GM04504 (cell line): Measurements from ENCODE around the gene ZNF341.

ENCODE experiments used
- DNase-seq: peaks from one replicate; pipeline ENCODE4 v3.0.0-alpha.2; 2012; ENCODE audit warnings: low read depth

ZNF341 gene

DNA sequence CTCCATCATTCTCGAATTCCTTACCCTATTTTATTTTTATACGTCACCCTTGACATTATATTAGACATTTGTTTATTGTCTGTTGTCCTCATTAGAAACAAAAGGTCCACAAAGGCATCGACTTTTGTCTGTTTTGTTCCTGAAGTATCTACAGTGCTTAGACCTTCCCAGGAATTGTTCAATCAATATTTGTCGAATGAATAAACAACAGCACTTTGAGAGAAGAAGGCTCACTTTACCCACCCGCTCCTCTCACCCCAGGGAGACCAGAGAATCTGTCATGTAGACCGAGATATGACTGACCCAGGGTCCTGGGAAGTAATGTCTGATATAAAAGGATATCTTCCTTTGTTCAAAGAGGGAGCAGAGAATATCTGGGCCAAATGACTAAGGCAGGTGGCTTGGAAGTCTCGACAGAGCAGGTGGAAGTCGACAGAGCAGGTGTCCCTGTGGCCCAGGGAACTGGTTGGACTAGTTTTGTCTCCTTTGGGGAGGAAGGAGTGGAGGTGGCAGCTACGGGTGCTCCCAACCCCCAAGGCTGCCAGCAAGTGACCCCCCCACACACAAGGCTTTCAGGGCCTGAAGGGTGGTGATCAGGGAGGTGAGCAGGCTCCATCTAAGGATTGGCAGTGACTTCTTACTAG lies 64.6 kb downstream of the ZNF341 start:
- no peak for DNase-seq

DNA sequence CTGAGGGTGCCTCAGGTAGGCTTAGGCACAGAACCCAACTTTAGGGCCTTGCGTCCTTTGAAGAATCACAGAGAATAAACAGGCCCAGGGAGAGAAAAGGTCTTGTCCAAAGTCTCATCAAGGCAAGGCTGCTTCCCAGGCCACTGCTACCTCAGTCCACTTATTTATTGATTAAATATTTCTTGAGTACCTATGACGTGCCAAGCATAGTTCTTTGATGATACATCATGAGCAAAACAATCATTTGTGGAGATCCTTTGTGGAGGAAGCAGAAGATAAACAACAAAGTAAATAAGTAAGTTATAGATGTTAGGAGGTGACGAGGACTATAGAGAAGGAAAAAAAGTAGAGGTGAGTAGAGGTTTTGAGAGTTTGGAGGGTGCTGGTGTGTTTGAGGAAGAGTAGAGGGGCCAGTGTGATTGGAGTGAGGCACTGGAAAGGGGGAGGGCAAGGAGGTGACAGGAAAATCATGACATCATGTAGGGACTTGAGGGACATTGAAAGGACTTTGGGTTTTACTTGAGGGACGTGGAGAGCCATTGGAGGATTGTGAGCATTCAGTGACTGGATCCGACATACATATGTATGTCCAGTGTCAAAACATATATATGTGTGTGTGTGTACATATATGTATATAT lies 65.2 kb downstream of the ZNF341 start:
- no peak for DNase-seq

DNA sequence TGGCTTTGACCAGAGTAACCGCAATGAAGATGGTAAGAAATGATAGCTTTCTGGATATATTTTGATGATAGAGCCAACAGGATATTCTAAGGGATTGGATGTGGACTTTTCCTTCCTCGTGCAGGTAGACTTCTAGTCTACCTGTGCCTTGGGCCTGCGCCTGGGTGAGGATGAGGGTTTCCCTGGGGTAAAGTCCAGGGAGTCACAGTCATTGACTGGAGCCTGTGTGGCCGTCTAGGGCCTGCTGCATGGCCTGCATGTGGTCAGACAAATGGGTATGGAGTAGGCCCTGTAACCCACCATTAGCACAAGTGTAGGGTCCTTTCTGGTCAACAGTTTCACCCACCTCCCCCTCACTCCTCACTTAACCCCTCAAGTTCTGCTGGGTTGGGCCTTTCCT lies 66.6 kb downstream of the ZNF341 start:
- DNase-seq: no peak

DNA sequence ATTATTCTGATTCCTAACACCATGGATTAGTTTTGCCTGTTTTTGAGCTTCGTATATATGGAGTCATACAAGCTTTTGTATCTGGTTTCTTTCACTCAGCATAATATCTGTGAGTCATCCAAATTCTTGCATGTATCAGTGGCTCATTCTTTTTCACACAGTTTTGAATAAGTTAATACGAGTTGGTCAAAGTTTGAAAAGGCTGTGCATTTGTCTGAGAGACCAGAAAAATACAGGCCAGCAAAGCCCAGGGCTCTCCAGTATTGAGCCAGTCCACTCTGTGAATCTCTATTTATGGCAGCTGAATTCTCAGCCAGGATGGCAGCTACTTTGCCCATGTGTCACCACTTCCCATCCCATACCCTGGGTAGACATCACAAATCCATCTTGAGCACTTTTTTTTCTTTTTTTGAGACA lies 72.1 kb downstream of the ZNF341 start:
- peak; percentile 40 for DNase-seq

DNA sequence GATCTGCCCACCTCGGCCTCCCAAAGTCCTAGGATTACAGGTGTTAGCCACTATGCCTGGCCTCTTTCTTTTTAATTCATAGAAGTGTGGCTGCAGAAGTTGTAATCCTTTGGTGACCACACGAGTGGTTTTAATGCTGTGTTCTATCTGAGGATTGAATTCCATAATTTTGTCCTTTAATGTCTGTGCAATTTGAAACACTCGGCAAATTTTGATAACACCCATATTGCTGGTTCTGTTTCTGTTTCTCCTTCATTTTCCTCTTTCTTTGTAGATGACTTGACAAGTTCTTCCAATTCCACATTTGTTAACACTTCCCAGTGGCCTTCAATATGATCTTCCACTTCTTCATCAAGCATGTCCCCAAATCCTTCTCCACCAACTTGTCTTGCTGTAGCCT lies 76.6 kb downstream of the ZNF341 start:
- no peak for DNase-seq

DNA sequence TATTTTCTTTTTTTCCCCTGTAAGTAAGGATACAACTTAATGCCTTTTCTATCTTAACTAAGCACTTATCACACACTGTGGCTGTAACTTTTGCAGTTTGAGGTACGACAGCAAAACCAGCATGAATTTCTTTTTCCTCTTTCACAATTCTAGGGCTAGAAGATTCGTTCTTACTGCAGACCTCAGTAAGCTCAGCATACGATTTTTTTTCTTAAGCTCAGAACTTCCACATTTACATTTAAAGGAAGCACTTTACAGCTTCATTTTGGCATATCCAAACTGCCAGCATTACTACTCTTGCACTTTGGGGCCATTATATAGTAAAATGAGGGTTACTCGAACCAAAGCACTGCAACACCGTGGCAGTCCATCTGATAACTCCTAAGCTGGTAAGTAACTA lies 78.5 kb downstream of the ZNF341 start:
- DNase-seq: no peak

DNA sequence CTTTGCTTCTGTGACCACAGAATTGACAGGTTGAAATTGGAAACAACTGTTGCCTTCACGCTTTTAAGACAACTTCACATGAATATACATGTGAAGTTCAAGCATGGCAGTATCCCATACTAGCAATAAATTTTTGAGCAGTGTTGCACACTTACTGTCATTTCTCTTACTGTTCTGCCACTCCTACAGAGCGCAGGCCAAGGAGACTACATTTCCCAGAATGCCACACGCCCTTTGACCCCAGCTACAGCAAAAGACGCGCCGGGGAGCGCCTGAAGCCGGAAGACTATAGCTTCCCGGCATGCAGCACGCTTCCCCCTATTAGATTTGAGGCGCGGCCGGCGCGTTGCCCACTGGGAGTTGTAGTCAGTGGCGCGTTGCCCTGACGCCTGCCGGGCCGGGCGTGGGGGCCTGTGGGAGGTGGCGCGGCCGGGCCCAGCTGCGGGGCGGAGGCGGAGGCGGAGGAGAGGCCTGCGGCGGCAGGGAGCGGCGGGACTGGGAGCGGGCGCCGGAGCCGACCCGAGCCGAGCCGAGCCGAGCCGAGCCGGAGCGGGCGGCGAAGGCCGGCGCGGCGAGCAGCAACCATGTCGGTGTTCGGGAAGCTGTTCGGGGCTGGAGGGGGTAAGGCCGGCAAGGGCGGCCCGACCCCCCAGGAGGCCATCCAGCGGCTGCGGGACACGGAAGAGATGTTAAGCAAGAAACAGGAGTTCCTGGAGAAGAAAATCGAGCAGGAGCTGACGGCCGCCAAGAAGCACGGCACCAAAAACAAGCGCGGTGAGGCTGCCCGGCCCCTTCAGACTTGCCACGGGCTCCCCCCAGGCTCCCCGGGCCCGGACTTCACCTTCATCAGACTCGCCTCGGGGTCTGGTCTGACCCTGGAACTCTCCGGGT lies 79.3 kb downstream of the ZNF341 start, which contains the start of gene CHMP4B:
Gene CHMP4B (plus strand): TSS at position 464 of the 891 bp plus-strand sequence. CDS start 121 bp downstream, at position 585.
- DNase-seq: peak; percentile 98

DNA sequence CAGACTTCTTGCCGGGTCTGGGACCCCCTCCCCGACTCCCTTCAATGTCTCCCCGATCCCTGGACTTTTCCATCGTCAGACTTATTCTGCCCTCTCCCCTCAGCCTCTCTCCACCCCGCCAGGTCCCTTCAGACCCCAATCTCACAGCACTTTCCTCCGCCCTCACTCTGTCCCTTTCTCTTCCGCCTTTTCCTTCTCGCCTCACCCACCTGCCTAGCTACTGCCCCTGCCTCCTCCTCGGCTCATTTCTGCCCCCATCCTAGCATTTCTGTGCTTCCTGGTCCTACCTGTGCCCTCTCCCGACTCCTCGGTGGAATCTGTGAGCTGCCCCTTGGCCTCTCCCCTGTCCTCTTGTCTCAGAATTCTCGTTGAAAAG lies 80.0 kb downstream of the ZNF341 start:
- DNase-seq: no peak

DNA sequence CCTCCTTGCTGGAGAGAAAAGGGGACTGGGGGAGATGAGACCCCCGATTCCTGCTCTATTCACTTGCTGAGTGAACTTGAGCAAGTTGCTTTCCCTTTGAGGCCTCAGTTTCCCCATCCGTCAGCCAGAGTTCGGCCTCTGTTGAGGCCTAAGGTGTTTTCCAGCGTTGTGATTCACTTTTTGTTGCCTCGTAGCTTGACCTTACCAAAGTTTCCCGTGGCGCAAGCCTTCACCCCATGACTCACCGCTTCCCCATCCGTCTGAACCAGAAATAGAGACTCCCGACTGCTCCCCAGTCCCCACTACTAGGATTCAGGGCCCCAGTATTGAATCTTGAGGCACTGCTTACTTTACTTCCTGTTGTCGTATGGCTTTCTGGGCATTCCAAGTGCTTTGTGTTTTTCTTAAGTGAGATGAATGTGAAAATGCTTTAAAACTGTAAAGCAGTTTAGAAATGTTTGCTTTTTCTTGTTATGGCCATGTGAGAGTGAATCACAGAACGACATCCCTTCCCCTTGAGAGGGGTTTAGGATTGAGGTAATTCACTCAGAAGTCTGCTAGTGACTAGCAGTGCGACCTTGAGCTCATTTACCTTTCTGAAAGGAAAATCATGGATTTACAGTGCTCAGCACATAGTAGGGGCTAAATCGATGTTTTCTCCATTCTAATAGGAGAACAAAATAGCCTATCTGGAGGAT lies 80.5 kb downstream of the ZNF341 start:
- DNase-seq: peak; percentile 71

DNA sequence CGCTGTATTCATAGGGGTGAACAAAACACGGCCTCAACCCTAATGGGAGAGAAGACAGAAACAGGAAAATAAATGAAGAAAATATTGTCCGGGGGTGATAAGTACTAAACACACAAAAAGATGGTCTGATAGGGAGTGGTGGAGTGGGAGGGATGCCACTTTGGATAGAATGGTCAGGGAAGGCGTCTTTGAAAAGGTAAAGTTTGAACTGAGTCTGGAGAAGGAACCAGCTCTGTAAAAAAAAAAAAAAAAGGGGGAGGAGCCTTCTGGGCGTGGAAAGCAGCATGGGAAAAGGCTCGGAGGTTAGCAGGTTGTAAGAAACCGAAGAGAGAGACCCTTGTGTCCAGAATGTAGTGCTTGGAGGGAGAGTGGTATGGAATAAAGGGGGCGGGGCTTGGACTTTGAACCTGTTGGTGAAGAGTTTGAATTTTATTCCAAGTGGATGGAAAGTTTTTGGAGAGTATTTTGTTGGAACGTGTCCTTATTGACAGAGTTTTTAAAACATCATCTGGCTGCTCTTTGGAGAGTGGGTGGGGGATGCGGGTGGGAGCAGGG lies 81.2 kb downstream of the ZNF341 start:
- no peak for DNase-seq

DNA sequence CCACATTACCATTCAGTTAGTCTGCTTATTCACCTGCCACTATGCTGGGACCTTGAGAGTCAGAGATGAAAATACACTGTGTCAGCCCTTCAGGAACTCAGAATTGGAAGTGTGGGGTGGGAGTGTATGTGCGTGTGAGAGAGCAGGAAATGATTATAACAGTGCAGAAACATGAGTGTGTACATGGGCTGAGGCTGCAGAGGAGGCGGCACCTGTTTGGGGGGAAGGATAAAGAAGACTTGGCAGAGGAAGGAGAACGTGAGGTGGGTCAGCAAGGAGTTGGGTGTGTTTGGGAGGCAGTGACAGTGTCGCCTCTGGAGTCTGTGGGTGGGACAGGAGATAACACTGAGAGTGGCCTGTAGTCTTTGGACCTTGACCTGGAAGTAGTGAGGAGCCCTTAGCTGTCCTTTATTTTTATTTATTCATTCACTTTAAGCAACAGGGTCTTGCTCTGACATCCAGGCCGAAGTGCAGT lies 82.5 kb downstream of the ZNF341 start:
- DNase-seq: no peak

DNA sequence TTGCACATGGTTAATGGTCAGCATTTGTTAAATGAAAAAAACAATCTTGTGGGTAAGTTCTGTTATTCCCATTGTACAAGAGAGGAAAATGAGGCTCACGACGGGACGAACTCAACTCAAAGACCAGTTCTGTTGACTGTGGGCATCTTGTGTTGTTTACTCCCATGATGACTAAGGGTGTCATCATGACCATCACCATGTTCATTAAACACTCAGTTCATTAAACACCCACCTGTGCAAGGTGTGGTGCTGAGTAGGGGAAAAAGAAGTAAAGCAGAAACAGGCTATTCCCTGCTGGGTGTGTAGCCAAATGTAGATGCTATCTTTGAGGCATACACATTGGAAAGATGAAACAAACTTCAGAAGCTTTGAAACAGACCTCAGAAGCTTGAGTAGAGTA lies 83.9 kb downstream of the ZNF341 start:
- DNase-seq: no peak

DNA sequence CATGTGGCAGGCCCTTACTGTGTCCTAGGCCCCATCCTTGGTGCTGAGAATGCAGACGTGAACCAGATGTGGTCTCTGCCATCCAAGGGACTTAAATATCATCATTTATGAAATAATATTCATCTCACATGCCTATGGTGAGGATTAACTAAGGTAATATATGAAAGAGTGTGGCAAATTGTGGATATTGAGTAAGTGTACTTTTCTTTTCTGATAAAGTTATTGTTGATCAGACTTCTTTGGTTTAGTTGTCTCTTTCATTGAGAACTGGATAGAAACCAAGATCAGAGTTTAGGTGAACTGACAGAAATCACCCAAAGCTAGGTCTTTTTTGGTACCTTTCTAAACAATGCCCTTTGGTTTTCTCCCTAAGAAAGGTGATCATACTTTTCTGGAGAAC lies 84.4 kb downstream of the ZNF341 start:
- no peak for DNase-seq

DNA sequence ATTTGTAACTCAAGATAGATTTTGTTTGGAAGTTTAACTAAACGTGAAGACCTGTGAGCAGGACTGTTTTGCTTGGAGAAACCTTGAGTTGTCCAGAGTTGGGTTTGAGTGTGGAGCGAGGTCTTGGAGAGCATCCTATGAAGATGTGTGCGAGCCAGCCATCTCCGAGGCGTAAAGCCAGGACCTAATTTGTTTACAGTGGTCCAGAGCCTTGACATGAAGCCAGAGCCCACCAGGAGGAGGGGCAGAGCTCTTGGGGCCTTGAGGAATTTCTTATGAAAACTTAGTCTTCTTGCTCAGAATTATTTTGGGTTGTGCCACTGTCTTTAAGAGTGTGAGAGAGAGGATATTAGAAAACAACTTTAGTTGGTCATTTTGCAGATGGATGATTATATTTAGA lies 85.6 kb downstream of the ZNF341 start:
- no peak for DNase-seq

DNA sequence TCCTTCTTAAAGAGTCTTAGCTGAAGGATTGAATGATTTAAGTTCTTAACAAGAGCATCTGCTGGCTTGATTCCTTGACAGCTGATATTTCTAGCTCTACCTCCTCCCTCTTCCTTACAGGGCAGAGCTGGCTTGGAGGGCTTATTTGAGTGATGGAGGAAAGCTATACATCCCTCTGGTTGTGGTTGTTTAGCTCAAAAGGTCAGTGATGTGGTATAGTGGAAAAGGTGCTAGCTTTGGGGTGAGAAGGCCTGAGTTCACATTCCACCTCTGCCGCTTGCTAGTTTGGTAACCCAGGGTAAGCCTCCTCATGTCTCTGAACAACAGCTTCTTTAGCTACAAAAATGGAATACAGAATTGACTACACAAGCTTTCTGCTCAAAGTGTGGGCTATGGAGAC lies 87.7 kb downstream of the ZNF341 start:
- DNase-seq: no peak

DNA sequence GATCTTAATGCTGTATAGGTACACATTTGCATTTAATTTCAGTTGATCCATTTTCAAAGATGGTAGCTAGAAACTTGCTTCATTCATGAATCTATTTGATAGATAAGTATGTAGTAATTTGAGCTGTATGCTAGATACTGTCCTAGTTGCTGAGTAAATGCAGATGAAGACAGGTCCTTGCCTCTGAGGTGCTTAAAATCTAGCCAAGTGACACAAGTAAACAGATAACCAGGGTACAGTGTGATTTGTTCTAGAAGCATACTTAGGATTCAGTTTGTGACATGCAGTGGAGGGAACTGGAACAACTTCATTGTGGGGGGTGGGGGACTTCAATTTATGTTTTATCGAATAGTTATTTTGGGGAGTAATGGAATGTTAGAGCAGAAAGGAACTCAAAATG lies 88.6 kb downstream of the ZNF341 start:
- DNase-seq: no peak

DNA sequence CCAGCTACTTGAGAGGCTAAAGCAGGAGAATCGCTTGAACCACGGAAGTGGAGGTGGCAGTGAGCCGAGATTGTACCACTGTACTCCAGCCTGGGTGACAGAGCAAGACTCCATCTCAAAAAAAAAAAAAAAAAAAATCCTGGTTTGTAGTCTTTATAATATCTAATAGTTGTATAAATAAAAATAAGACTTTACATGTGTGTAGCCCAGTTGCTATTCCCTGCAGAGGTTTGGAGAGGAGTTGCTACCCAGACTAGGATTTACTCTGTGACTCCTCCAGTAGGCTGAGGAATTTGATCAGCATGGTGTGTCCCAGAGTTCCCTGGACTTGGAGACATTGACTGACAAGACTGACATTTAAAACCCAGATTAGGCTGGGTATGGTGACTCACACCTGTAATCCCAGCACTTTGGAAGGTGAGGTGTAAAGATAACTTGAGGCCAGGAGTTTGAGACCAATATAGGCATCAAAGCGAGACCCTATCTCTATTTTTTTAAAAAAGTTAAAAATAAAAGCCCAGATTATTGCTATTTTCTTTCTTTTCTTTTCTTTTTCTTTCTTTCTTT lies 89.6 kb downstream of the ZNF341 start:
- DNase-seq: no peak

DNA sequence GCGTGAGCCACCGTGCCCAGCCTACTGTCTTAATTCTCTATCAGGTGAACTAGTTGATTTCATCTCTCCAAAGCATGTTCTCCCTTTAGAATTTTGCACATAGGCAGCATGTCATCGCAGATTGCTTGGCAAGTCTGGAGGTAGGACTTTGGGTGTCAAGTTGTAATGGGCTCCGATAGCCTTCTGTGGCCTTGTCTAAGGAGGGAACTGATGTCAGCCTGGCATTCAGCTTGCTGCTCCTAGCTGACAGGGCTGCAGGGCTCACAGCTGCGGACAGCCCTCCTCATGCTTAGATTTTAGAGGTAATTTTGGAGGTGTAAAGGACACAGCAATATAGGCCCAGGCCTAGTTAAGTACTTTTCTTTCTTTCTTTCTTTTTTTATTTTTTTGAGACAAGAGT lies 90.6 kb downstream of the ZNF341 start:
- DNase-seq: no peak

DNA sequence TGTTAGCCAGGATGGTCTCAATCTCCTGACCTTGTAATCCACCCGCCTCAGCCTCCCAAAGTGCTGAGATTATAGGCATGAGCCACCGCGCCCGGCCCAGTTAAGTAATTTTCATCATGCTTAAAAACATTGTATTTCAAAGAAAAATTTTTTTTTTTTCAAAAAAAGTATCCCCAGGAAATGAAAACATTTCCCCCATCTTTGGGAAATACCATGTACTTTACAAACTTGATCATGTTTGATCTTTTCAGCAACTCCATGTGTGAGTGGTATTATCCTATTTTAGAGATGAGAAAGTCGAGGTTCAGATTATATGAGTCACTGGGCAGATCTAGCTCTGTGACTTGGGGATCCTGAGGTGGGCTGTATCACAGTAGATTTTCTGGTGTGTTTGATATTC lies 91.2 kb downstream of the ZNF341 start:
- DNase-seq: no peak

DNA sequence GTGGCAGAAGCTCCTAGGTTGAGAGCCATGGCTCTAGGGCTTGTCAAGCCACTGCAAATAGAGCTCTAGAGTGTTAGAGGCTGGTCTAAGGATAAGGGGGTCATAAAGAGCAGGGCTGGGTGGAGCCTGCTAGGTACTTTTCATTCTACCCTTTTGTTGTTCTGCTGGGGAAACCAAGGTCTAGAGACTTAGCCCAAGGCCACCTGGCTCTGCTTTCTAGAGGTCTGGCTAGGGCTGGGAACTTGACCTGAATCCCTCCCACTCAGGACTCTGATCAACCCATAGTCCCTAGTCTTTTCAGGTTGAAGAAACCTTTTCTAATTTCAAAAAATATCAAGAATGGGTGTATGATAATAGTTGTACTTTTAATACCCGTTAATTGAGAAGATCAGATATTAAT lies 93.1 kb downstream of the ZNF341 start:
- DNase-seq: no peak
